Fibroblast of pulmonary artery (primary cell): ENCODE data around the gene GPR3.

ENCODE experiments used
- DNase-seq: peaks from one replicate; pipeline ENCODE4 v3.0.0-alpha.2; 2010; ENCODE audit warnings: low read depth
- H3K4me3 ChIP-seq: replicated peaks from 2 replicates; pipeline ENCODE4 v1.5.1; 2011; ENCODE audit warnings: low read depth, mild to moderate bottlenecking, control low read depth, low read length, moderate library complexity
- TF ChIP-seq, protein P1 (sequence below): IDR thresholded peaks from 2 replicates; pipeline ENCODE4 v1.5.1; 2011; ENCODE audit warnings: mild to moderate bottlenecking, control low read depth, low read length, inconsistent platforms; ENCODE audit errors: missing control alignments

GPR3 gene

DNA sequence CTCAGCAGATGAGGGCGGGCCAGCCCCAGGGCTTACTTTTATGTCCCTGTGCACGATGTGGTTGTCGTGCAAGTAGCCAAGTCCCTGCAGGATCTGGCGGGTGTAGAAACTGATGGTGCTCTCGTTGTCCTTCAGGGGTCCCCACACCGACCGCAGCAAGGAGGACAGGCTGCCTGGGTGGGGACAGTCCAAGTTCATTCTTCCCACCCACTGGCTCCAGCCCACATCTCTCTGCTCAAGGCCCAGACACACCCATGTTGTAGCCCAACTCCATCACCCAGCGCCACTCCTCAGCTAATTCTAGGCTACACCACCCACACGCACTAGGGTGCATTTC, 32.6 kb upstream of the GPR3 start:
- TF ChIP-seq, protein P1, sequence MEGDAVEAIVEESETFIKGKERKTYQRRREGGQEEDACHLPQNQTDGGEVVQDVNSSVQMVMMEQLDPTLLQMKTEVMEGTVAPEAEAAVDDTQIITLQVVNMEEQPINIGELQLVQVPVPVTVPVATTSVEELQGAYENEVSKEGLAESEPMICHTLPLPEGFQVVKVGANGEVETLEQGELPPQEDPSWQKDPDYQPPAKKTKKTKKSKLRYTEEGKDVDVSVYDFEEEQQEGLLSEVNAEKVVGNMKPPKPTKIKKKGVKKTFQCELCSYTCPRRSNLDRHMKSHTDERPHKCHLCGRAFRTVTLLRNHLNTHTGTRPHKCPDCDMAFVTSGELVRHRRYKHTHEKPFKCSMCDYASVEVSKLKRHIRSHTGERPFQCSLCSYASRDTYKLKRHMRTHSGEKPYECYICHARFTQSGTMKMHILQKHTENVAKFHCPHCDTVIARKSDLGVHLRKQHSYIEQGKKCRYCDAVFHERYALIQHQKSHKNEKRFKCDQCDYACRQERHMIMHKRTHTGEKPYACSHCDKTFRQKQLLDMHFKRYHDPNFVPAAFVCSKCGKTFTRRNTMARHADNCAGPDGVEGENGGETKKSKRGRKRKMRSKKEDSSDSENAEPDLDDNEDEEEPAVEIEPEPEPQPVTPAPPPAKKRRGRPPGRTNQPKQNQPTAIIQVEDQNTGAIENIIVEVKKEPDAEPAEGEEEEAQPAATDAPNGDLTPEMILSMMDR = no peak
- H3K4me3 ChIP-seq = no peak overlapping the region
- no peak for DNase-seq

DNA sequence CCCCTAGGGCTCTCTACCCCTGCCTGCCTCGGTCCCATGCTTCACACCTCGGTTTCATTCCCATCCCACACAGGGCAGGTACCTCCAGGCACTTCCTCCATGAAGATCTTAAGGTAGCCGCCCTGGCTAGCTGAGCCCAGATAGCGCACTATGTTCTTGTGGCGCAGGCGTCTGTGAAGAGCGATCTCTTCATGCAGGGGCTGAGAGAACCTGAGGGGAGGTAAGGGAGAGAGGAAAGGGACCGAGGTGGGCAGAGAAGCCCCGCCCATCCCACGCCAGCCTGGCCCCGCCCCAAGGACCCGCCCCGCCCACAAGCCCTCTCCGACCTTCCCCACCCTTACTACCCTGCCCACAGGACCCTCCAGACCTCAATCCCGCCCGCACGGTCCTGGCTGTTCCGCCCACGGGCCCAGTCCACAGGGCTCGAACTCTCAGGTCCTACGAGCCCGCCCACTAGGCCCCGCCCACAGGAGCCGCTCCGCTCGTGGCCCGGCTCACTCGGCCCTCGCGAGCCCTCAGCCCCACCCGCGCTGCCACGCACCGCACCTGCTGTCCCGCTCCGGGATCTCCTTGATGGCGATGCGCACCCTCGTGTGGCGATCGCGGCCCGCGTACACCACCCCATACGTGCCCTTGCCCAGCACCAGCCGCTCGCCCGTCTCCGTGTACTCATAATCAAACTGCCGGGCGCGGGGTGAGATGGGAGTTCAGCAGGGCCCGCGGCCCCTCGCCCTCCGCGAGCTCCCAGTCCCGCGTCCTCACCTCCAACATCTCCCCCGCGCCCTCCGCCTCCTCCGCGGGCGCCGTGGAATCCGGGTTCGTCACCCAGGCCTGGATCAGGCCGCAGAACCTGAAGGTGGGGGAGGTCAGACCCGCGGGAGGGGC, 32.0 kb upstream of the GPR3 start:
- TF ChIP-seq, protein P1 = no peak
- DNase-seq = no peak

DNA sequence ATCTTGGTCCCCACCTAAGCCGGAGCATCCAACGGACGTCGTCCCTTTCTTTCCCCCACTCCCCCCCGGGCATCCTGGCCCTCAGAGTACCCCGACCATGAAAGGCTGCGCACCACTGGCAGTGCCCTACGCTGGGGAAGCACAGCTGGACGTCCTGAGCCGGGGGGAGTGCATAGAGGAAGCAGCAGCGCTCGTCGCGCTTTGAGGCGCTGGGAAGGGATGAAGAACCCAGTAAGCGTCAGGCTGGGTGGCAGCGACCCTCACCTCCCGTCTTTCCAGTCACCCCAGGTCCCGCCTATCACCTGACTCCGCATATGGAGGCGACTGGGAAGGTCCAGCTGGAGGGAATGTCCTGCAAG, 31.4 kb upstream of the GPR3 start:
- DNase-seq = no peak
- TF ChIP-seq, protein P1 = no peak
- H3K4me3 ChIP-seq = no peak overlapping the region

More for the DNA sequence above, 32.0 kb upstream of the GPR3 start:
- H3K4me3 ChIP-seq = no peak overlapping the region

GRCh38 chr1:27361553-27361952, 30.9 kb upstream of the GPR3 start:
- no peak overlapping the region for H3K4me3 ChIP-seq
- TF ChIP-seq, protein P1 = no peak
- DNase-seq = no peak

DNA sequence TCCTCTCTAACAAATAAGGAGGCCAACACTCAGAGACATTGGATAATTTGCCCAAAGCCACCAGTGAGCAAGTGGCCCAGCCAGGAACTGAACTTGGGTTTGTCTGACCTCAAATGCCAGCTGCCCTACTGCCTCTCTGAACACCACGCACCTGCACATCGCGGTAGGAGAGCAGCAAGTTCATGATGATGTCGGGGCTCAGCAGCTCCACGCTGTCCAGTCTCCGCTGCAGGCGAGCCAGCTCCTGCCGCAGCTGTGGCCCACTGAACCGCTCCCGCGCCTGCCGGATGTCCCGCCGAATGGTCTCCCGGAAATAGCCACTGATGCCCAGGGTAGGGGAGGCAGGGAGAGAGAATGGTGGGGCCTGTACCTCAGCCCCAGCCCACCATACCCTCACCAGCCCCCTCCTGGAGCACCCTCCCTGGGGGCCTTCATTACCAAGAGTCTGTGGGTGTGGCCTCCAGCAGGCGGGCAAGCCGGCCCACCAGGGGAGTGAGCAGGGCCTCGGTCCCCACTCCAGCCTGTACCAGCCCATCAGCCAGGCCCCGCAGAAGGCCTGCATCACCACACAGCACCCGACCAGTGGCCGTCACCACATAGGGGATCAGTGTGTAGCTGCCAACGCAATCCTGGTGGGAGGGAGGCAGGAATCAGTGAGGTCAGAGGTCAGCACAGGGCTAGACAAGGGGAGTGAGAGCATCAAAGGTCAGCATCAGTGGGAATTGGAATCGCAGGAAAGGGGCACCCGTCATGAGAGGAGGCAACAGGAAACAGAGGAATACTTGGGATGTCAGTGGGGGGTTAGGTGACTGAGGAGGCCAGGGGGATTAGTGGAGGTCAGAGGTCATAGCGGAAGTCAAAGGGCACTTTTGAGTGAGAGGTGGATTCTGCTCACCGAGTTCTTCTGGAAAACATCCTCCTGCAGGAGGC, 28.4 kb upstream of the GPR3 start:
- no peak for DNase-seq
- TF ChIP-seq, protein P1 = no peak
- H3K4me3 ChIP-seq = no peak overlapping the region

DNA sequence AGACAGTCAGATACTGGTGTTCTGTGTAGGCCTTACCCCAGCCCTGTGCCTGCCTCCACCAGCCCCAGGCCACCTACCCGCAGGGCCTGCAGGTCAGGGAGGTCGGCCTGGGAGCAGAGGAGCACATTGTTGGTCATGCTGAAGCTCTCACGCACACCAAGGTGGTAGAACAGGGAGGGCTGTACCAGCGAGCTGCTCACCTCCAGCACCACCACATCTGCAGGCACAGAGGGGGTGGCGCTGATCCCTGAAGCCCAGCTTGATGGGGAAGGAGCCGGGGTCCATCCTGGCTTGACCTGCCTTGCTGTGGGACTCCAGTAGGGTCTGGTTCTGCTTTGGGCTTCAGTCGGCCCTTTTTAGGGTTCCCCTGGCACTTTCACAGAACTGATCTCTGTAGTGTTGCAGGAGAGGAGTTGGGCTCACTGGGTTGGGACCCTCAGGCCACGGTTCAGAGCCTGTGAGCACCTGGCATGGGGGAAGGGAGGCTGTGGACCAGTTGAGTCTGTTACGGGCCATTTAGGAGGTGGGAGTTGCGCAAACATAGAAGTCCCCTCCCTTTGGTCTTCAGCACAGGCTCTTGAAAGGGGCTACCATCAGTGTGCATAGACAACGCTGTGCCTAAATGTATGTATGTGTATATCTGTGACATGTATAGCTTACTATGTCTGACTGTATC, 27.6 kb upstream of the GPR3 start:
- TF ChIP-seq, protein P1 = no peak
- DNase-seq = no peak
- peak overlapping the region; percentile 78 for H3K4me3 ChIP-seq
